Spleen (tissue), 7 donors: ENCODE data around the gene STIM1.

Experiments used
- POLR2A ChIP-seq, 3 donors: fragments of 450-650 bp; IDR thresholded peaks; one replicate each; pipeline ENCODE4 v1.5.1; 2017; ENCODE audit warnings: antibody characterized with exemption in 3 of 3, mild to moderate bottlenecking in 1 of 3
- POLR2AphosphoS5 ChIP-seq, 3 donors: sonication (generic); formaldehyde crosslinking; IDR thresholded peaks; one replicate each; pipeline ENCODE4 v1.5.1; 2017; ENCODE audit warnings: antibody characterized with exemption in 3 of 3
- TF ChIP-seq, protein P1 (sequence below), 11 experiments: fragments of 200-600 bp in 7 of 11; fragments of 450-650 bp in 4 of 11; sonication (generic) in 4 of 11; IDR thresholded peaks in 8 of 11; conservative IDR thresholded peaks in 3 of 11; 1 replicate in 7 of 11; 2 replicates in 4 of 11; pipeline versions ENCODE4 v1.4.0 to v1.8.0; 2016 to 2021; ENCODE audit warnings: antibody characterized with exemption in 11 of 11, inconsistent platforms in 4 of 11, mild to moderate bottlenecking in 1 of 11
- donor health status: DM: no; HTN: no; CAD: no; lungs with moderate emphysema.
- donor health status: DM: no; HTN: no; CAD: no.
- donor health status: DM: no; HTN: no; CAD: no.

DNA sequence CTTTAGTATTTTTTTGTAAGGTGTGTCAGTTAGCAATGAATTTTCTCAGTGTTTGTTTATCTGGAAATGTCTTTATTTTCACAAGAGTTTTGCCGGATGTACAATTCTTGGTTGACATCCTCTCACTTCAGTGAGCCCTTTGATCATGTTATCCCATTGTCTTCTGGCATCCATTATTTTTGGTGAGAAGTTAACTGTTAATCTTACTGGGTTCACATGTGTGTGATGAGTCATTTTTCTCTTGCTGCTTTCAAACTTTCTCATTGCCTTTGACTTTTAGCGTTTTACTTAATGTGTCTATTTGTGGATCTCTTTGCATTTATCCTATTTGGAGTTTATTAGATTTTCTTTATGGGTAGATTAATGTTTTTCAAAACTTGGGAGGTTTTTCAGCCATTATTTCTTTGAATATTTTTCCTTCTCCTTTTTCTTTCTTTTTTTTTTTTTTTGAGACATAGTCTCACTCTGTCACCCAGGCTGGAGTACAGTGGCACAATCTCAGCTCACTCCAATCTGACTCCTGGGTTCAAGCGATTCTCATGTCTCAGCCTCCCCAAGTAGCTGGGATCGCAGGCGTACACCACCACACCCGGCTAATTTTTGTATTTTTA is 138.7 kb downstream of the STIM1 start:
- TF ChIP-seq, protein P1, sequence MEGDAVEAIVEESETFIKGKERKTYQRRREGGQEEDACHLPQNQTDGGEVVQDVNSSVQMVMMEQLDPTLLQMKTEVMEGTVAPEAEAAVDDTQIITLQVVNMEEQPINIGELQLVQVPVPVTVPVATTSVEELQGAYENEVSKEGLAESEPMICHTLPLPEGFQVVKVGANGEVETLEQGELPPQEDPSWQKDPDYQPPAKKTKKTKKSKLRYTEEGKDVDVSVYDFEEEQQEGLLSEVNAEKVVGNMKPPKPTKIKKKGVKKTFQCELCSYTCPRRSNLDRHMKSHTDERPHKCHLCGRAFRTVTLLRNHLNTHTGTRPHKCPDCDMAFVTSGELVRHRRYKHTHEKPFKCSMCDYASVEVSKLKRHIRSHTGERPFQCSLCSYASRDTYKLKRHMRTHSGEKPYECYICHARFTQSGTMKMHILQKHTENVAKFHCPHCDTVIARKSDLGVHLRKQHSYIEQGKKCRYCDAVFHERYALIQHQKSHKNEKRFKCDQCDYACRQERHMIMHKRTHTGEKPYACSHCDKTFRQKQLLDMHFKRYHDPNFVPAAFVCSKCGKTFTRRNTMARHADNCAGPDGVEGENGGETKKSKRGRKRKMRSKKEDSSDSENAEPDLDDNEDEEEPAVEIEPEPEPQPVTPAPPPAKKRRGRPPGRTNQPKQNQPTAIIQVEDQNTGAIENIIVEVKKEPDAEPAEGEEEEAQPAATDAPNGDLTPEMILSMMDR (IDR thresholded peaks at IDR 0.05 in 8 of 11, conservative IDR thresholded peaks at IDR 0.05 in 3 of 11): no peak
- TF ChIP-seq POLR2AphosphoS5 (IDR thresholded peaks at IDR 0.05) (no peak), POLR2A (IDR thresholded peaks at IDR 0.05) (no peak)
